ENCODE data around the gene MS4A10. TPM values are rescaled to one million over a fixed set of nuclear protein-coding genes. Genes with fewer than 3 reads are reported as not detected.

Gene MS4A10
- total RNA-seq, 1 experiment from 2014 or later: not detected

DNA sequence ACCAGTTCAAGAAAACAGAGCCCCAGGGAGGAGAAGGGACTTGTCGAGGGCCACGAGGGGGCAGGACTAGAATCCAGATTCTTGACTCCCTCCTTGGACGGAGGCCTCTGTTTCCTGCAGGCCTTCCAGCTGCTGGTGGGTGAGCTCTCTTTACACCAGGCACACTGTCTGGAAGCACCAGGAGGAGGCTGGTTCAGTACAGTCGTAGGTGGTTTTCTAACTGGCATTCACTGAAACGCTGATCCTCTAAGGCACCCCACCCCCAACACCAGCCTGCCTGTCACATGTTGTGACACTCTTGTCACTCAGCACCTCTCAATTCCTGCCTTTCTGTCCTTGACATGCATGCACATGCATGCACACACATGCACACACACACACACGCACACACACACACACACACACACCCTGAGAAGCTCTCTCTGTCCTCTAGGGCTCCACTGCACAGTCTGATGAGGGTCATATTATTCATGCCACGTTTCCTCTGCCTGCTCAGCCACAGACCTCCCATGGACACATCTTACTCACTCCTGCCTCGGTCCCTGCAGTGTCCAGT is 751 bp downstream of the MS4A10 start:
- TF ChIP-seq, protein P1, sequence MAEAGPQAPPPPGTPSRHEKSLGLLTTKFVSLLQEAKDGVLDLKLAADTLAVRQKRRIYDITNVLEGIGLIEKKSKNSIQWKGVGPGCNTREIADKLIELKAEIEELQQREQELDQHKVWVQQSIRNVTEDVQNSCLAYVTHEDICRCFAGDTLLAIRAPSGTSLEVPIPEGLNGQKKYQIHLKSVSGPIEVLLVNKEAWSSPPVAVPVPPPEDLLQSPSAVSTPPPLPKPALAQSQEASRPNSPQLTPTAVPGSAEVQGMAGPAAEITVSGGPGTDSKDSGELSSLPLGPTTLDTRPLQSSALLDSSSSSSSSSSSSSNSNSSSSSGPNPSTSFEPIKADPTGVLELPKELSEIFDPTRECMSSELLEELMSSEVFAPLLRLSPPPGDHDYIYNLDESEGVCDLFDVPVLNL (CRISPR knock-in tag; IDR thresholded peaks at IDR 0.05; ENCODE audit: borderline replicate concordance, low read depth): no peak
- TF ChIP-seq ZBTB21 (CRISPR knock-in tag; IDR thresholded peaks at IDR 0.05; ENCODE audit: borderline replicate concordance) (no peak), TEAD1 (CRISPR knock-in tag; IDR thresholded peaks at IDR 0.05) (no peak), MYBL2 (CRISPR knock-in tag; IDR thresholded peaks at IDR 0.05) (no peak), SMAD3 (CRISPR knock-in tag; IDR thresholded peaks at IDR 0.05; ENCODE audit: borderline replicate concordance) (no peak), JAZF1 (CRISPR knock-in tag; IDR thresholded peaks at IDR 0.05) (no peak), ZNF121 (CRISPR knock-in tag; IDR thresholded peaks at IDR 0.05) (no peak), KAT7 (CRISPR knock-in tag; IDR thresholded peaks at IDR 0.05; ENCODE audit: borderline replicate concordance) (no peak), EMX1 (CRISPR knock-in tag; IDR thresholded peaks at IDR 0.05) (no peak), NFATC4 (CRISPR knock-in tag; IDR thresholded peaks at IDR 0.05) (no peak), ZNF219 (CRISPR knock-in tag; IDR thresholded peaks at IDR 0.05; ENCODE audit: borderline replicate concordance) (no peak), HMGA2 (CRISPR knock-in tag; IDR thresholded peaks at IDR 0.05) (no peak), TP53 (CRISPR knock-in tag; IDR thresholded peaks at IDR 0.05) (no peak), MXD4 (CRISPR knock-in tag; IDR thresholded peaks at IDR 0.05; ENCODE audit: borderline replicate concordance) (no peak)
- TF ChIP-seq, protein P2, sequence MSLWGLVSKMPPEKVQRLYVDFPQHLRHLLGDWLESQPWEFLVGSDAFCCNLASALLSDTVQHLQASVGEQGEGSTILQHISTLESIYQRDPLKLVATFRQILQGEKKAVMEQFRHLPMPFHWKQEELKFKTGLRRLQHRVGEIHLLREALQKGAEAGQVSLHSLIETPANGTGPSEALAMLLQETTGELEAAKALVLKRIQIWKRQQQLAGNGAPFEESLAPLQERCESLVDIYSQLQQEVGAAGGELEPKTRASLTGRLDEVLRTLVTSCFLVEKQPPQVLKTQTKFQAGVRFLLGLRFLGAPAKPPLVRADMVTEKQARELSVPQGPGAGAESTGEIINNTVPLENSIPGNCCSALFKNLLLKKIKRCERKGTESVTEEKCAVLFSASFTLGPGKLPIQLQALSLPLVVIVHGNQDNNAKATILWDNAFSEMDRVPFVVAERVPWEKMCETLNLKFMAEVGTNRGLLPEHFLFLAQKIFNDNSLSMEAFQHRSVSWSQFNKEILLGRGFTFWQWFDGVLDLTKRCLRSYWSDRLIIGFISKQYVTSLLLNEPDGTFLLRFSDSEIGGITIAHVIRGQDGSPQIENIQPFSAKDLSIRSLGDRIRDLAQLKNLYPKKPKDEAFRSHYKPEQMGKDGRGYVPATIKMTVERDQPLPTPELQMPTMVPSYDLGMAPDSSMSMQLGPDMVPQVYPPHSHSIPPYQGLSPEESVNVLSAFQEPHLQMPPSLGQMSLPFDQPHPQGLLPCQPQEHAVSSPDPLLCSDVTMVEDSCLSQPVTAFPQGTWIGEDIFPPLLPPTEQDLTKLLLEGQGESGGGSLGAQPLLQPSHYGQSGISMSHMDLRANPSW (CRISPR knock-in tag; conservative IDR thresholded peaks at IDR 0.05; ENCODE audit: low read depth): no peak
- TF ChIP-seq, protein P3, sequence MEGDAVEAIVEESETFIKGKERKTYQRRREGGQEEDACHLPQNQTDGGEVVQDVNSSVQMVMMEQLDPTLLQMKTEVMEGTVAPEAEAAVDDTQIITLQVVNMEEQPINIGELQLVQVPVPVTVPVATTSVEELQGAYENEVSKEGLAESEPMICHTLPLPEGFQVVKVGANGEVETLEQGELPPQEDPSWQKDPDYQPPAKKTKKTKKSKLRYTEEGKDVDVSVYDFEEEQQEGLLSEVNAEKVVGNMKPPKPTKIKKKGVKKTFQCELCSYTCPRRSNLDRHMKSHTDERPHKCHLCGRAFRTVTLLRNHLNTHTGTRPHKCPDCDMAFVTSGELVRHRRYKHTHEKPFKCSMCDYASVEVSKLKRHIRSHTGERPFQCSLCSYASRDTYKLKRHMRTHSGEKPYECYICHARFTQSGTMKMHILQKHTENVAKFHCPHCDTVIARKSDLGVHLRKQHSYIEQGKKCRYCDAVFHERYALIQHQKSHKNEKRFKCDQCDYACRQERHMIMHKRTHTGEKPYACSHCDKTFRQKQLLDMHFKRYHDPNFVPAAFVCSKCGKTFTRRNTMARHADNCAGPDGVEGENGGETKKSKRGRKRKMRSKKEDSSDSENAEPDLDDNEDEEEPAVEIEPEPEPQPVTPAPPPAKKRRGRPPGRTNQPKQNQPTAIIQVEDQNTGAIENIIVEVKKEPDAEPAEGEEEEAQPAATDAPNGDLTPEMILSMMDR (IDR thresholded peaks at IDR 0.05): no peak
- TF ChIP-seq, protein P4, sequence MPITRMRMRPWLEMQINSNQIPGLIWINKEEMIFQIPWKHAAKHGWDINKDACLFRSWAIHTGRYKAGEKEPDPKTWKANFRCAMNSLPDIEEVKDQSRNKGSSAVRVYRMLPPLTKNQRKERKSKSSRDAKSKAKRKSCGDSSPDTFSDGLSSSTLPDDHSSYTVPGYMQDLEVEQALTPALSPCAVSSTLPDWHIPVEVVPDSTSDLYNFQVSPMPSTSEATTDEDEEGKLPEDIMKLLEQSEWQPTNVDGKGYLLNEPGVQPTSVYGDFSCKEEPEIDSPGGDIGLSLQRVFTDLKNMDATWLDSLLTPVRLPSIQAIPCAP (CRISPR knock-in tag; IDR thresholded peaks at IDR 0.05): no peak
- TF ChIP-seq, protein P5, sequence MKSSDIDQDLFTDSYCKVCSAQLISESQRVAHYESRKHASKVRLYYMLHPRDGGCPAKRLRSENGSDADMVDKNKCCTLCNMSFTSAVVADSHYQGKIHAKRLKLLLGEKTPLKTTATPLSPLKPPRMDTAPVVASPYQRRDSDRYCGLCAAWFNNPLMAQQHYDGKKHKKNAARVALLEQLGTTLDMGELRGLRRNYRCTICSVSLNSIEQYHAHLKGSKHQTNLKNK (CRISPR knock-in tag; IDR thresholded peaks at IDR 0.05): no peak
- TF ChIP-seq, protein P6, sequence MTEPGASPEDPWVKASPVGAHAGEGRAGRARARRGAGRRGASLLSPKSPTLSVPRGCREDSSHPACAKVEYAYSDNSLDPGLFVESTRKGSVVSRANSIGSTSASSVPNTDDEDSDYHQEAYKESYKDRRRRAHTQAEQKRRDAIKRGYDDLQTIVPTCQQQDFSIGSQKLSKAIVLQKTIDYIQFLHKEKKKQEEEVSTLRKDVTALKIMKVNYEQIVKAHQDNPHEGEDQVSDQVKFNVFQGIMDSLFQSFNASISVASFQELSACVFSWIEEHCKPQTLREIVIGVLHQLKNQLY (CRISPR knock-in tag; IDR thresholded peaks at IDR 0.05): no peak
- TF ChIP-seq, protein P7, sequence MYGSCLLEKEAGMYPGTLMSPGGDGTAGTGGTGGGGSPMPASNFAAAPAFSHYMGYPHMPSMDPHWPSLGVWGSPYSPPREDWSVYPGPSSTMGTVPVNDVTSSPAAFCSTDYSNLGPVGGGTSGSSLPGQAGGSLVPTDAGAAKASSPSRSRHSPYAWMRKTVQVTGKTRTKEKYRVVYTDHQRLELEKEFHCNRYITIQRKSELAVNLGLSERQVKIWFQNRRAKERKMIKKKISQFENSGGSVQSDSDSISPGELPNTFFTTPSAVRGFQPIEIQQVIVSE (CRISPR knock-in tag; IDR thresholded peaks at IDR 0.05; ENCODE audit: borderline replicate concordance): no peak
- H3K27ac Mint-ChIP-seq: no peak overlapping the region
- ATAC-seq (no peak), DNase-seq (ENCODE audit: low spot score) (no peak)
- H3K36me3 Mint-ChIP-seq: no peaks in the 10 kb centered on the region
- ChIA-PET CTCF (interaction anchor here (1.0 to 3.5 kb wide), 4 partner anchors 10 to 102 kb away, joined by 4 to 17 read pairs (median 5); no protein-coding TSS in a partner anchor), POLR2A (no interaction called here)
- H3K9me3 Mint-ChIP-seq: peaks cover 12% of the 10 kb centered on the region
- no peaks in the 10 kb centered on the region for H3K4me1 Mint-ChIP-seq
- H3K4me3 Mint-ChIP-seq: no peak overlapping the region
- no peaks in the 10 kb centered on the region; the same call in 1 of the 2 replicates for H3K27me3 Mint-ChIP-seq (ENCODE audit: low read depth)

Measured in WTC11 (cell line).